H1 (cell line): ENCODE data around the gene SLC2A13. TPM values are rescaled to one million over a fixed set of nuclear protein-coding genes. Genes with fewer than 3 reads are reported as not detected.

ENCODE experiments used
- ASH2L ChIP-seq: fragments of 200-600, 300-600 bp; sonication (generic); IDR thresholded peaks from one replicate; pipeline ENCODE4 v1.7.1; 2017; ENCODE audit warnings: low read length
- KDM4A ChIP-seq: IDR thresholded peaks from one replicate; pipeline ENCODE4 v1.7.1; 2012; ENCODE audit warnings: low read depth, mild to moderate bottlenecking, moderate library complexity, low read length, inconsistent platforms; ENCODE audit not compliant: severe bottlenecking
- MAFK ChIP-seq: IDR thresholded peaks from 2 replicates; pipeline ENCODE4 v1.6.1; 2012; ENCODE audit warnings: low read depth, mild to moderate bottlenecking, improper control_type of control experiment, low read length
- POLR2A ChIP-seq, 2 experiments: IDR thresholded peaks; 1 replicate in 1 of 2; 2 replicates in 1 of 2; pipeline ENCODE4 v1.6.1; 2011; ENCODE audit warnings: low read depth in 2 of 2, low read length in 2 of 2, mild to moderate bottlenecking in 2 of 2; ENCODE audit errors: control extremely low read depth in 1 of 2
- POLR2AphosphoS5 ChIP-seq: IDR thresholded peaks from 2 replicates; pipeline ENCODE4 v1.6.1; 2011; ENCODE audit warnings: low read depth, low read length
- SRF ChIP-seq: IDR thresholded peaks from 2 replicates; pipeline ENCODE4 v1.6.1; 2011; ENCODE audit warnings: mild to moderate bottlenecking, low read depth, low read length, moderate library complexity
- TAF1 ChIP-seq: IDR thresholded peaks from 2 replicates; pipeline ENCODE4 v1.6.1; 2011; ENCODE audit warnings: mild to moderate bottlenecking, low read depth, low read length
- polyA plus RNA-seq, 7 experiments: library from polyadenylated mRNA; depleted of rRNA in 3 of 7; stranded (reverse) in 5 of 7; unstranded in 2 of 7; fragments of >200 nt in 5 of 7; fragments of 200-250 nt in 2 of 7; gene quantifications; 1 replicate in 5 of 7; 2 replicates in 1 of 7; 4 replicates in 1 of 7; pipeline versions ENCODE4 v1.2.1 to v1.2.3, GENCODE V29; 2011 to 2013; ENCODE audit warnings: missing spikeins in 2 of 7, mixed read lengths in 2 of 7
- total RNA-seq: library from RNA; stranded (reverse); fragmentation: NEBNext Ultra II Directional; extraction: Animal tissue kit (Norgen Biotek cat#: 25700); gene quantifications from 2 replicates; pipeline ENCODE4 v1.2.1, GENCODE V29; 2021

Gene SLC2A13
- total and polyA plus RNA-seq, 2 of the 8 experiments (the other 6 are each of a cell fraction or from before 2014, with no cell fraction given) = 2.8 to 9.6 TPM

DNA sequence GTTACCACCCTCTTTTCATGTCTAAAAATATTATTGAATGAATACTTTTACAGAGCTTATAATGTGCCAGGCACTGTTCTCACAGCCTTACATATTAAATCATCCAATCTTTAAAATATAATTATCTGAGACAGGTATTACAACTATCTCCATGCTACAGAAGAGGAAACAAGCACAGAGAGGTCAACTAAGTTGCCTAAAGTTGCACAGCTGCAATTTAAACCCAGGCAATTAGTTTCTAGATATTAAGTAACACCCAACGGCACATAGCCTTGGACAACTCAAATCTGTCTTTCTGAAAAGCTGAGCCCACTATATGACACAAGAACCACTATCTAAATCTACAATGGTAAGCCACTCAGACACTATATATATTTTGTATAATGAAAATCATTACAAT, 92.6 kb downstream of the SLC2A13 start (continued):
- TF ChIP-seq SRF (no peak), POLR2AphosphoS5 (no peak), KDM4A (no peak), MAFK (no peak), TAF1 (no peak), POLR2A (IDR thresholded peaks at IDR 0.05; ENCODE audit: control extremely low read depth in 1 of 2, low read depth in 2 of 2, low read length in 2 of 2) (no peak), ASH2L (no peak)
- TF ChIP-seq, all 59 proteins: peak for 0
